Cerebellar nuclear complex (tissue), 1 donor: ENCODE measurements around the gene SGIP1.

Experiments
- DNase-seq, 2 experiments: peaks; one replicate each; lab custom pipeline; 2025; lab: John Stamatoyannopoulos, UW

Gene SGIP1

GRCh38 chr1:66521721-66522365 is 12.1 kb upstream of the SGIP1 start:
- DNase-seq, result no peak

- no peak for DNase-seq
These were observed 10.4 kb upstream of the SGIP1 start for GRCh38 chr1:66523562-66523961.

GRCh38 chr1:66525086-66525485 is 8.9 kb upstream of the SGIP1 start:
- DNase-seq, result no peak

GRCh38 chr1:66526036-66526435 is 7.9 kb upstream of the SGIP1 start:
- no peak for DNase-seq

- no peak for DNase-seq
These were observed 7.0 kb upstream of the SGIP1 start for GRCh38 chr1:66526991-66527390.

- DNase-seq, result no peak
These were observed 6.3 kb upstream of the SGIP1 start for GRCh38 chr1:66527686-66528085.

- DNase-seq, result no peak
These were observed 5.4 kb upstream of the SGIP1 start for GRCh38 chr1:66528580-66528979.

GRCh38 chr1:66532214-66532613 is 1.7 kb upstream of the SGIP1 start:
- no peak for DNase-seq

- DNase-seq, result no peak
These were observed 862 bp upstream of the SGIP1 start for GRCh38 chr1:66532798-66533783.

- no peak for DNase-seq
These were observed 1.1 kb downstream of the SGIP1 start for GRCh38 chr1:66535061-66535460.

GRCh38 chr1:66535853-66536252 is 1.9 kb downstream of the SGIP1 start:
- no peak for DNase-seq

GRCh38 chr1:66537718-66538117 is 3.8 kb downstream of the SGIP1 start:
- no peak for DNase-seq

- no peak for DNase-seq
These were observed 5.5 kb downstream of the SGIP1 start for GRCh38 chr1:66539491-66539890.

GRCh38 chr1:66540434-66541032 is 6.6 kb downstream of the SGIP1 start:
- DNase-seq, result no peak

GRCh38 chr1:66542314-66542713 is 8.4 kb downstream of the SGIP1 start:
- DNase-seq, result no peak

- DNase-seq, result no peak
These were observed 9.1 kb downstream of the SGIP1 start for GRCh38 chr1:66542811-66543767.

GRCh38 chr1:66546047-66546810 is 12.3 kb downstream of the SGIP1 start:
- DNase-seq, result no peak

- DNase-seq, result no peak
These were observed 15.1 kb downstream of the SGIP1 start for GRCh38 chr1:66549017-66549416.

GRCh38 chr1:66550243-66550642 is 16.3 kb downstream of the SGIP1 start:
- DNase-seq, result no peak

- DNase-seq, result no peak
These were observed 18.3 kb downstream of the SGIP1 start for GRCh38 chr1:66552287-66552686.

GRCh38 chr1:66552829-66553228 is 18.9 kb downstream of the SGIP1 start:
- no peak for DNase-seq
